H1 (cell line): Measurements from ENCODE around the gene NLRP10. TPM values are rescaled to one million over a fixed set of nuclear protein-coding genes. Genes with fewer than 3 reads are reported as not detected.
A peak's percentile ranks its signal among the peaks of the same experiment; 100 is the strongest.

Source experiments
- BCL11A ChIP-seq, 2 experiments: IDR thresholded peaks; one replicate each; pipeline ENCODE4 v1.6.1; 2011; ENCODE audit warnings: low read depth in 2 of 2, low read length in 2 of 2, mild to moderate bottlenecking in 2 of 2
- CBX8 ChIP-seq: fragments of 300-800, 300-1000 bp; sonication (generic); IDR thresholded peaks from 2 replicates; pipeline ENCODE4 v1.7.1; 2016; ENCODE audit warnings: low read depth, low read length, borderline replicate concordance
- CTBP2 ChIP-seq: IDR thresholded peaks from 2 replicates; pipeline ENCODE4 v1.7.0; 2011; ENCODE audit warnings: borderline replicate concordance, mild to moderate bottlenecking, moderate library complexity, mixed read lengths, low read length; ENCODE audit not compliant: insufficient read depth, insufficient read length
- CTCF ChIP-seq, 3 experiments: IDR thresholded peaks; 1 replicate in 2 of 3; 2 replicates in 1 of 3; pipeline versions ENCODE4 v1.5.1 to v1.6.1; 2011; ENCODE audit warnings: low read length in 3 of 3, mild to moderate bottlenecking in 3 of 3, inconsistent platforms in 2 of 3, low read depth in 1 of 3, moderate library complexity in 1 of 3; ENCODE audit not compliant: insufficient read depth in 1 of 3; ENCODE audit errors: control extremely low read depth in 1 of 3
- FOSL1 ChIP-seq: IDR thresholded peaks from 2 replicates; pipeline ENCODE4 v1.6.1; 2011; ENCODE audit warnings: mild to moderate bottlenecking, low read depth, low read length, moderate library complexity; ENCODE audit not compliant: insufficient read depth
- HDAC6 ChIP-seq: IDR thresholded peaks from one replicate; pipeline ENCODE4 v1.7.1; 2012; ENCODE audit warnings: low read depth, mild to moderate bottlenecking, inconsistent platforms, low read length, moderate library complexity
- KDM1A ChIP-seq: fragments of 200-600, 300-600 bp; sonication (generic); IDR thresholded peaks from 2 replicates; pipeline ENCODE4 v1.7.1; 2016; ENCODE audit warnings: mild to moderate bottlenecking, low read length, borderline replicate concordance
- KDM4A ChIP-seq: IDR thresholded peaks from one replicate; pipeline ENCODE4 v1.7.1; 2012; ENCODE audit warnings: low read depth, mild to moderate bottlenecking, moderate library complexity, low read length, inconsistent platforms; ENCODE audit not compliant: severe bottlenecking
- MAFK ChIP-seq: IDR thresholded peaks from 2 replicates; pipeline ENCODE4 v1.6.1; 2012; ENCODE audit warnings: low read depth, mild to moderate bottlenecking, improper control_type of control experiment, low read length
- POLR2AphosphoS5 ChIP-seq: IDR thresholded peaks from 2 replicates; pipeline ENCODE4 v1.6.1; 2011; ENCODE audit warnings: low read depth, low read length
- RNF2 ChIP-seq: fragments of 200-900, 300-1000 bp; sonication (generic); IDR thresholded peaks from 2 replicates; pipeline ENCODE4 v1.7.1; 2016; ENCODE audit warnings: borderline replicate concordance, low read depth, mild to moderate bottlenecking, antibody characterized with exemption, low read length; ENCODE audit not compliant: poor library complexity, severe bottlenecking; ENCODE audit errors: missing control alignments
- SIN3A ChIP-seq, 2 experiments: IDR thresholded peaks in 1 of 2; conservative IDR thresholded peaks in 1 of 2; 2 replicates each; pipeline ENCODE4 v1.6.1; 2011 to 2012; ENCODE audit warnings: low read length in 2 of 2, improper control_type of control experiment in 1 of 2, low read depth in 1 of 2, mild to moderate bottlenecking in 1 of 2
- SIRT6 ChIP-seq: IDR thresholded peaks from one replicate; pipeline ENCODE4 v1.7.1; 2012; ENCODE audit warnings: low read length, inconsistent platforms
- SIX5 ChIP-seq: IDR thresholded peaks from 2 replicates; pipeline ENCODE4 v1.6.1; 2011; ENCODE audit warnings: mild to moderate bottlenecking, low read depth, low read length
- SP1 ChIP-seq: IDR thresholded peaks from 2 replicates; pipeline ENCODE4 v1.6.1; 2011; ENCODE audit warnings: low read depth, low read length
- SRF ChIP-seq: IDR thresholded peaks from 2 replicates; pipeline ENCODE4 v1.6.1; 2011; ENCODE audit warnings: mild to moderate bottlenecking, low read depth, low read length, moderate library complexity
- TAF1 ChIP-seq: IDR thresholded peaks from 2 replicates; pipeline ENCODE4 v1.6.1; 2011; ENCODE audit warnings: mild to moderate bottlenecking, low read depth, low read length
- TCF12 ChIP-seq: IDR thresholded peaks from 2 replicates; pipeline ENCODE4 v1.6.1; 2011; ENCODE audit warnings: low read depth, mild to moderate bottlenecking, low read length
- ZNF274 ChIP-seq: IDR thresholded peaks from 2 replicates; pipeline ENCODE4 v1.7.0; 2012; ENCODE audit warnings: low read length, borderline replicate concordance; ENCODE audit errors: extremely low read depth
- polyA plus RNA-seq, 7 experiments: library from polyadenylated mRNA; depleted of rRNA in 3 of 7; stranded (reverse) in 5 of 7; unstranded in 2 of 7; fragments of >200 nt in 5 of 7; fragments of 200-250 nt in 2 of 7; gene quantifications; 1 replicate in 5 of 7; 2 replicates in 1 of 7; 4 replicates in 1 of 7; pipeline versions ENCODE4 v1.2.1 to v1.2.3, GENCODE V29; 2011 to 2013; ENCODE audit warnings: missing spikeins in 2 of 7, mixed read lengths in 2 of 7
- total RNA-seq: library from RNA; stranded (reverse); fragmentation: NEBNext Ultra II Directional; extraction: Animal tissue kit (Norgen Biotek cat#: 25700); gene quantifications from 2 replicates; pipeline ENCODE4 v1.2.1, GENCODE V29; 2021
- TF ChIP-seq, protein P1 (sequence below): IDR thresholded peaks from 2 replicates; pipeline ENCODE4 v1.6.1; 2012; ENCODE audit warnings: inconsistent platforms

The NLRP10 gene
- total and polyA plus RNA-seq, 2 of the 8 experiments (the other 6 are each of a cell fraction or from before 2014, with no cell fraction given): 0.71 TPM; not detected in 1

DNA sequence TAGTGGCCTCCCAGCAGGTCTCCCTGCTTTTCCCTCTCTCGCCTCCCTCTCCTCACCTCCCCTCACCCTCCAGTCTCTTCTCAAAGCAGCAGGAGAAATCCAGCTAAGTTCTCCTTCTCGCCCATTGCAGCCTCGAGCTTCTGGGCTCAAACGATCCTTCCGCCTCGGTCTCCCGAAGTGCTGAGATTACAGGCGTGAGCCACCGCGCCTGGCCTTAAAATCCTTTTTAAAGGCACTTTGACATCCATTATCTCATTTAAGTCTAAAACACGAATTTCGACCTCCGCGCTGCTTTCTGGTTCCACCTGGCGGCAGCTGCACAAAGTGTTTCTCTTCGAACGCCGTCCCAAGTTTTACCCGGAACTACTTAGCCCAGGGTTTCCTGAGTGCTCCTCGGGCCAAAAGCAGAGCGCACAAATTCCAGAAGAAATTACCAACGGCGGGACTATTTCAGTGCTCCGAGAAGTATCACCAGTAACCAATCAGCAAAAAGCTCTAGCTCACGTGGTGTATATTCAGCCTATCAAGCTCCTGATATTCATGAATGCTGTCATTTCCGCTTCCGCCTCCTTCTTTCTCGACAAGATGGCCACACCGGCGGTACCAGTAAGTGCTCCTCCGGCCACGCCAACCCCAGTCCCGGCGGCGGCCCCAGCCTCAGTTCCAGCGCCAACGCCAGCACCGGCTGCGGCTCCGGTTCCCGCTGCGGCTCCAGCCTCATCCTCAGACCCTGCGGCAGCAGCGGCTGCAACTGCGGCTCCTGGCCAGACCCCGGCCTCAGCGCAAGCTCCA lies 21.7 kb upstream of the NLRP10 start, which contains the start of gene EIF3F (continued):
- TF ChIP-seq CTCF (IDR thresholded peaks at IDR 0.05; ENCODE audit: control extremely low read depth in 1 of 3, insufficient read depth in 1 of 3, low read depth in 1 of 3, low read length in 3 of 3): peak; percentile 60 to 83 (median 81)
- peak; percentile 24; the same call in 1 of the 2 replicates for TF ChIP-seq KDM1A
- TF ChIP-seq SIX5: peak; percentile 34; the same call in 1 of the 2 replicates
- TF ChIP-seq FOSL1: no peak
- TF ChIP-seq ZNF274: no peak
- no peak for TF ChIP-seq CBX8
- TF ChIP-seq TAF1: peak; percentile 83; the same call in 1 of the 2 replicates
- TF ChIP-seq TCF12: 0 out of 2 replicates have a peak, but pooled peaks have one; percentile 40
- TF ChIP-seq POLR2AphosphoS5: peak; percentile 73; the same call in 1 of the 2 replicates
- peak in 1 of 2 experiments; percentile 42; a peak in 1 of 4 replicates for TF ChIP-seq SIN3A (conservative IDR thresholded peaks at IDR 0.05 in 1 of 2, IDR thresholded peaks at IDR 0.05 in 1 of 2; ENCODE audit: low read depth in 1 of 2, low read length in 2 of 2)
- no peak for TF ChIP-seq BCL11A (IDR thresholded peaks at IDR 0.05; ENCODE audit: low read depth in 2 of 2, low read length in 2 of 2)
- no peak for TF ChIP-seq RNF2
- TF ChIP-seq CTBP2: no peak
- TF ChIP-seq SP1: peak; percentile 92
- no peak for TF ChIP-seq SIRT6
- peak; percentile 63; the same call in 1 of the 2 replicates for TF ChIP-seq SRF
- TF ChIP-seq, protein P1, sequence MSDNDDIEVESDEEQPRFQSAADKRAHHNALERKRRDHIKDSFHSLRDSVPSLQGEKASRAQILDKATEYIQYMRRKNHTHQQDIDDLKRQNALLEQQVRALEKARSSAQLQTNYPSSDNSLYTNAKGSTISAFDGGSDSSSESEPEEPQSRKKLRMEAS: 0 out of 2 replicates have a peak, but pooled peaks have one; percentile 3
- TF ChIP-seq HDAC6: no peak
- no peak for TF ChIP-seq MAFK
- no peak for TF ChIP-seq KDM4A
